A549 (cell line): ENCODE results near the gene SIGLEC9. TPM values are rescaled to one million over a fixed set of nuclear protein-coding genes. Genes with fewer than 3 reads are reported as not detected.
A peak's percentile ranks its signal among the peaks of the same experiment; 100 is the strongest.

Experiments
- ATAC-seq, 2 experiments: fragments of 200-7000 bp in 1 of 2; fragments of >200 bp in 1 of 2; cut with Nextera tagmentation in 1 of 2; cut with Tn5 transposase in 1 of 2; 3 replicates each; pipeline versions ENCODE4 v1.8.0 to v1.9.1; 2018 to 2020; ENCODE audit warnings: mild to moderate bottlenecking in 1 of 2, moderate library complexity in 1 of 2
- CTCF ChIA-PET: fragments of 300-600 bp; sonication (Branson Sonifier 250); formaldehyde crosslinking; extraction: SDS; loops from one replicate; lab custom pipeline; 2021; ENCODE audit warnings: antibody characterized with exemption, inconsistent platforms; lab: Yijun Ruan, JAX
- POLR2A ChIA-PET: fragments of 350-600 bp; formaldehyde crosslinking; extraction: SDS; loops from one replicate; lab custom pipeline; 2021; ENCODE audit warnings: antibody characterized with exemption, inconsistent platforms; lab: Yijun Ruan, JAX
- DNase-seq, 2 experiments: peaks; one replicate each; pipeline versions ENCODE4 v3.0.0 to v3.0.0-alpha.2; 2011 to 2016; ENCODE audit warnings: low read depth in 1 of 2, low spot score in 1 of 2
- FAIRE-seq: peaks from 2 replicates; lab custom pipeline; 2011; peaks lifted over from hg19 to GRCh38; lab: Jason Lieb, UNC
- H3K27ac ChIP-seq, 2 experiments: fragments of >200 bp; sonication (Bioruptor Twin); formaldehyde crosslinking; 3 replicates each; pipeline ENCODE4 v1.5.1; 2016 to 2017
- H3K4me1 ChIP-seq: fragments of >200 bp; sonication (Bioruptor Twin); formaldehyde crosslinking; 3 replicates; pipeline ENCODE4 v1.6.1; 2016
- H3K4me2 ChIP-seq: fragments of >200 bp; sonication (Bioruptor Twin); formaldehyde crosslinking; 3 replicates; pipeline ENCODE4 v1.6.1; 2016
- H3K4me3 ChIP-seq: fragments of >200 bp; sonication (Bioruptor Twin); formaldehyde crosslinking; 3 replicates; pipeline ENCODE4 v1.5.1; 2016
- H3K9me3 ChIP-seq: fragments of >200 bp; sonication (Bioruptor Twin); formaldehyde crosslinking; 3 replicates; pipeline ENCODE4 v1.6.1; 2016
- E2F6 ChIP-seq: IDR thresholded peaks from 2 replicates; pipeline ENCODE4 v1.6.1; 2012; ENCODE audit warnings: low read depth, borderline replicate concordance
- EHMT2 ChIP-seq: fragments of 200-600 bp; sonication (generic); IDR thresholded peaks from 2 replicates; pipeline ENCODE4 v1.6.1; 2016; ENCODE audit warnings: antibody characterized with exemption, low read depth, mild to moderate bottlenecking, moderate library complexity
- ELK1 ChIP-seq: fragments of 150-350 bp; IDR thresholded peaks from 2 replicates; pipeline ENCODE4 v1.6.1; 2014; ENCODE audit warnings: low read depth, mild to moderate bottlenecking, low read length
- FOSL2 ChIP-seq, 2 experiments: fragments of 450-650 bp in 1 of 2; fragments of >200 bp in 1 of 2; sonication (Bioruptor Twin) in 1 of 2; formaldehyde crosslinking; IDR thresholded peaks; 2 replicates each; pipeline versions ENCODE4 v1.5.0 to v1.6.1; 2016 to 2020; ENCODE audit warnings: mild to moderate bottlenecking in 1 of 2, moderate library complexity in 1 of 2
- GATA3 ChIP-seq: IDR thresholded peaks from 2 replicates; pipeline ENCODE4 v1.6.1; 2012; ENCODE audit warnings: borderline replicate concordance
- HDAC2 ChIP-seq: fragments of 200-600 bp; sonication (generic); IDR thresholded peaks from 2 replicates; pipeline ENCODE4 v1.6.1; 2016
- HEYL ChIP-seq: fragments of 250-450 bp; sonication (Bioruptor Pico); IDR thresholded peaks from 2 replicates; pipeline ENCODE4 v1.8.0; 2021; ENCODE audit warnings: mild to moderate bottlenecking, moderate library complexity
- HOXA7 ChIP-seq: fragments of 250-450 bp; sonication (Bioruptor Pico); IDR thresholded peaks from 2 replicates; pipeline ENCODE4 v1.5.0; 2020; ENCODE audit warnings: mild to moderate bottlenecking, moderate library complexity
- HOXB13 ChIP-seq: fragments of 250-450 bp; sonication (Bioruptor Pico); IDR thresholded peaks from 2 replicates; pipeline ENCODE4 v1.5.0; 2020; ENCODE audit warnings: low read depth, mild to moderate bottlenecking, moderate library complexity
- JUN ChIP-seq, 2 experiments: fragments of >200 bp; sonication (Bioruptor Twin); formaldehyde crosslinking; IDR thresholded peaks; 2 replicates in 1 of 2; 3 replicates in 1 of 2; pipeline ENCODE4 v1.6.1; 2016 to 2017
- KDM5A ChIP-seq: fragments of 200-600 bp; sonication (generic); IDR thresholded peaks from 2 replicates; pipeline ENCODE4 v1.6.1; 2016; ENCODE audit warnings: antibody characterized with exemption, mild to moderate bottlenecking
- MAZ ChIP-seq: fragments of 150-350 bp; IDR thresholded peaks from 2 replicates; pipeline ENCODE4 v1.6.1; 2014; ENCODE audit warnings: antibody characterized with exemption, low read depth, low read length, borderline replicate concordance
- MYC ChIP-seq: IDR thresholded peaks from 2 replicates; pipeline ENCODE4 v1.6.1; 2012; ENCODE audit warnings: mild to moderate bottlenecking, inconsistent platforms, low read length, improper control_type of control experiment, borderline replicate concordance
- NFE2L2 ChIP-seq: fragments of 150-350 bp; conservative IDR thresholded peaks from 2 replicates; pipeline ENCODE4 v1.6.1; 2014; ENCODE audit warnings: low read length
- RAD21 ChIP-seq, 2 experiments: fragments of >200 bp in 1 of 2; sonication (Bioruptor Twin) in 1 of 2; formaldehyde crosslinking in 1 of 2; IDR thresholded peaks in 1 of 2; conservative IDR thresholded peaks in 1 of 2; 2 replicates in 1 of 2; 3 replicates in 1 of 2; pipeline ENCODE4 v1.6.1; 2012 to 2018; ENCODE audit warnings: inconsistent platforms in 1 of 2
- RARB ChIP-seq: fragments of 250-450 bp; sonication (Bioruptor Pico); IDR thresholded peaks from 2 replicates; pipeline ENCODE4 v1.8.0; 2021; ENCODE audit warnings: mild to moderate bottlenecking, moderate library complexity
- RCOR1 ChIP-seq: fragments of 150-350 bp; IDR thresholded peaks from 2 replicates; pipeline ENCODE4 v1.6.1; 2014; ENCODE audit warnings: antibody characterized with exemption, low read length, low read depth
- RFX5 ChIP-seq: fragments of 450-650 bp; IDR thresholded peaks from 2 replicates; pipeline ENCODE4 v1.7.1; 2014; ENCODE audit warnings: antibody characterized with exemption, mild to moderate bottlenecking, moderate library complexity
- RNF2 ChIP-seq: fragments of 200-600 bp; sonication (generic); IDR thresholded peaks from 2 replicates; pipeline ENCODE4 v1.6.1; 2016; ENCODE audit warnings: low read depth, mild to moderate bottlenecking, antibody characterized with exemption, moderate library complexity, borderline replicate concordance
- SREBF2 ChIP-seq: fragments of 450-650 bp; IDR thresholded peaks from 2 replicates; pipeline ENCODE4 v1.6.1; 2014; ENCODE audit warnings: mild to moderate bottlenecking, moderate library complexity
- TP53 ChIP-seq: fragments of 250-450 bp; sonication (Bioruptor Pico); IDR thresholded peaks from 2 replicates; pipeline ENCODE4 v1.5.0; 2021; ENCODE audit warnings: mild to moderate bottlenecking, moderate library complexity
- ZC3H11A ChIP-seq: fragments of 450-650 bp; IDR thresholded peaks from 2 replicates; pipeline ENCODE4 v1.6.1; 2014; ENCODE audit warnings: antibody characterized with exemption, mild to moderate bottlenecking
- WGBS: methylation state at CpG from one replicate; pipeline ENCODE4 v1.1.6; 2017; ENCODE audit errors: missing lambda C conversion rate; 5-methylcytosine and 5-hydroxymethylcytosine counted together
- polyA plus RNA-seq, 4 experiments: library from polyadenylated mRNA; depleted of rRNA in 3 of 4; stranded (reverse); fragments of >200 nt; fragmentation: RNase III in 1 of 4; extraction: RNeasy Plus Mini Kit Qiagen cat#74134 plus additional on column Dnase treatment in 1 of 4; gene quantifications; 2 replicates in 3 of 4; 3 replicates in 1 of 4; pipeline ENCODE4 v1.2.3, GENCODE V29; 2011 to 2017
- TF ChIP-seq, protein P1 (sequence below): fragments of 250-450 bp; sonication (Bioruptor Pico); IDR thresholded peaks from 2 replicates; pipeline ENCODE4 v1.5.0; 2020; ENCODE audit warnings: low read depth, mild to moderate bottlenecking, moderate library complexity

Gene SIGLEC9
- polyA plus RNA-seq, 2 of the 4 experiments (the other 2 are of a cell fraction), result not detected

GRCh38 chr19:51102991-51103390 is 21.7 kb upstream of the SIGLEC9 start (continued):
- TF ChIP-seq MAZ (no peak), SREBF2 (no peak), JUN (IDR thresholded peaks at IDR 0.05) (no peak), HOXA7 (CRISPR knock-in tag) (no peak), TP53 (CRISPR knock-in tag) (no peak)

DNA sequence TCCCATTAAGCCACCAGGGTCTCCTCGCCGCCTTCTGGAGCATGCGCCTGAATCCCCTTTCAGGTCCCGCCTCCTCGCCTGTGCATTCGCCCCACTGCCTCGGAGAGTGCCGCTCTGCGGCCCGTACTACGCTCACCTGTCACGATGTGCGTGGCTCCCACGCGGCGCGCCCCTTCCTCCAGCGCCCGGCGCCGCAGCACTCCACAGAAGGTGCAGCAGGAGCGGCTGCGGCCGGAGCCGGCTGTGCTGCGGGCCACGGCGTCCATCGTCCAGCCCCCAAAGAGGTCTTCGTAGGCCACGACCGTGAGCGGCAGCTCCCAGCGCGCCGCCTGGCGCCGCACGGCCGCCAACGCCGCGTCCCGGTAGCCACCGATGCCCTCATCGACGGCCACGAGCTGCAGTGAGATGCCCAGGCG is 20.8 kb upstream of the SIGLEC9 start:
- ATAC-seq, result no peak
- Histone ChIP-seq H3K4me2 (no peak overlapping the region), H3K9me3 (no peaks in the 10 kb centered on the region), H3K4me3 (no peak overlapping the region), H3K27ac (no peak overlapping the region), H3K4me1 (peaks cover 9% of the 10 kb centered on the region)
- DNase-seq, result no peak
- ChIA-PET POLR2A (no interaction called here), CTCF (interaction anchor here (0.6 to 1.0 kb wide), 2 partner anchors 400 to 434 kb away, joined by 3 to 5 read pairs; no protein-coding TSS in a partner anchor)
- 98% methylated on average over 49 of the region's 49 CpGs for WGBS
- no peak for FAIRE-seq
- no peak for TF ChIP-seq HOXB13 (CRISPR knock-in tag)
- no peak for TF ChIP-seq HDAC2
- no peak for TF ChIP-seq FOSL2 (IDR thresholded peaks at IDR 0.05)
- TF ChIP-seq FOSL2 (CRISPR knock-in tag; IDR thresholded peaks at IDR 0.05), result no peak
- TF ChIP-seq EHMT2, result no peak
- TF ChIP-seq RAD21 (conservative IDR thresholded peaks at IDR 0.05 in 1 of 2, IDR thresholded peaks at IDR 0.05 in 1 of 2), result no peak
- no peak for TF ChIP-seq ELK1
- no peak for TF ChIP-seq MAZ
- no peak for TF ChIP-seq GATA3
- no peak for TF ChIP-seq RNF2
- no peak for TF ChIP-seq HEYL (CRISPR knock-in tag)
- TF ChIP-seq KDM5A, result no peak
- no peak for TF ChIP-seq NFE2L2
- TF ChIP-seq, protein P1, sequence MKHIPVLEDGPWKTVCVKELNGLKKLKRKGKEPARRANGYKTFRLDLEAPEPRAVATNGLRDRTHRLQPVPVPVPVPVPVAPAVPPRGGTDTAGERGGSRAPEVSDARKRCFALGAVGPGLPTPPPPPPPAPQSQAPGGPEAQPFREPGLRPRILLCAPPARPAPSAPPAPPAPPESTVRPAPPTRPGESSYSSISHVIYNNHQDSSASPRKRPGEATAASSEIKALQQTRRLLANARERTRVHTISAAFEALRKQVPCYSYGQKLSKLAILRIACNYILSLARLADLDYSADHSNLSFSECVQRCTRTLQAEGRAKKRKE, result no peak
- no peak for TF ChIP-seq ZC3H11A
- TF ChIP-seq RFX5, result no peak
- no peak for TF ChIP-seq E2F6
- TF ChIP-seq RARB (CRISPR knock-in tag), result no peak

- POLR2A ChIA-PET, result no interaction called here
These were observed 17.2 kb upstream of the SIGLEC9 start for GRCh38 chr19:51107406-51108065.

More at GRCh38 chr19:51107406-51108065, 17.2 kb upstream of the SIGLEC9 start:
- Histone ChIP-seq H3K4me3 (peak overlapping the region; percentile 66), H3K9me3 (no peaks in the 10 kb centered on the region), H3K4me1 (peaks cover 10% of the 10 kb centered on the region), H3K4me2 (peak overlapping the region; percentile 86), H3K27ac (peak overlapping the region; percentile 80 to 88)
- ATAC-seq (peak; percentile 33 to 37; a peak in 5 of 6 replicates), DNase-seq (peak in 1 of 2 experiments; percentile 41), FAIRE-seq (no peak)
- CTCF ChIA-PET, result interaction anchor here (0.7 to 1.7 kb wide), 3 partner anchors 8 to 18 kb away, joined by 3 to 4 read pairs (median 3); no protein-coding TSS in a partner anchor
- 21% methylated on average over 18 of the region's 18 CpGs for WGBS
- TF ChIP-seq RCOR1, result no peak
- no peak for TF ChIP-seq E2F6
- 0 out of 2 replicates have a peak, but pooled peaks have one; percentile 44 for TF ChIP-seq MYC
